SH-SY5Y (cell line): ENCODE results near the gene ZNF716.

Experiments
- GATA2 ChIP-seq: IDR thresholded peaks from 2 replicates; pipeline ENCODE4 v1.6.1; 2011; ENCODE audit warnings: mild to moderate bottlenecking, low read depth, low read length
- GATA3 ChIP-seq: IDR thresholded peaks from 2 replicates; pipeline ENCODE4 v1.6.1; 2011; ENCODE audit warnings: low read depth, mild to moderate bottlenecking, low read length, moderate library complexity

DNA sequence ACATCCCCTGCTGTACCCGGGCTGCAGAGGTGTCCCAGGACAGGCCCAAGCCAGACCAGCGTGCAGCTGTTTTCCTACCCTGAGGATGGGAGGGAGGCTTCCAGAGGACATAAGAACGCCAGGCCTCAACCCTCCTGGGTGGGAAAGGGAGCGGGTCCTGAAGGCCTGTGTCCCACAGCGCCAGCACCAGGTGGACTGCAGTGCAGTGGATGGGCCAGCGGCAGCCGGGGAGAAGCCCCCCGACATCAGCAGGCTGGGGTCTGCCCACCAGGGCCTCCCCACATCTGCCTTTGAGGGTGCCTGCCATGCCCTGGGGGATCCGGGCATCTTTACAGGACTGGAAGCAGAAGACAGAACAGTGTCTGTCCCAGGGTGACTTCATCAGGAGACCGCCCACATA, 22.8 kb upstream of the ZNF716 start:
- TF ChIP-seq GATA2 (no peak), GATA3 (no peak)
